ENCODE results near the gene RPS21. TPM values are rescaled to one million over a fixed set of nuclear protein-coding genes. Genes with fewer than 3 reads are reported as not detected.

Gene RPS21
- total and polyA plus RNA-seq, 2 of the 13 experiments (the other 11 are each of a cell fraction or from before 2014, with no cell fraction given), result 2,647 to 11,063 TPM

DNA sequence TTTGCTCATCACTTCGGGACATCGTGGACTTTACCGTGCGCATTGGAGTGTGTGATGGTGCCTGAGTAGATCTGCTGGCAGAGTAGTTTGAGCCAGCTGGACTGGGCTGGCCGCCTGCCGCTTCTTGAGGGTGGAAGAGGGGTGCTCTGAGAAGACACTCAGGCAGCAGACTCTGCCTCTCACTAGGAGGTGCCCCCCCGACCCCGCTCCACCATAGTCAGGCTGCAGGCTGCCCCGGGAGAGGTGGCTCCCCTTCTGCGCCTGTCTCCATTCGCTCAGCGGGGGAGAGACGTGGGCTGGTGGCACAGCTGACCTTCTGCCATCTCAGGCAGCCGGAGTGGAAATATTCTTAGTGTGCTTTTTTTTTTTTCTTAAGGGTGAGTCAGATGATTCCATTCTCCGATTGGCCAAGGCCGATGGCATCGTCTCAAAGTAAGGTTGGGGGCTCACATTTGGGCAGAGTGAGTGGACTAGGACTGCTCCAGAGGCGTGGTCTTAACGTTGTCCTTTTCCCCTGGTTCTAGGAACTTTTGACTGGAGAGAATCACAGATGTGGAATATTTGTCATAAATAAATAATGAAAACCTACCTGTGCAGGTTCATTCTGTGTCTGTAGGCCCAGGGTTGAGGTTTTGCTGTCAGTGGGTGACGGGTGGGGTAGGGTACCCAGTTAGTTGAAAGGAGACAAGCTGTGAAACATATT lies 1.2 kb downstream of the RPS21 start (continued):
- TF ChIP-seq, protein P1, sequence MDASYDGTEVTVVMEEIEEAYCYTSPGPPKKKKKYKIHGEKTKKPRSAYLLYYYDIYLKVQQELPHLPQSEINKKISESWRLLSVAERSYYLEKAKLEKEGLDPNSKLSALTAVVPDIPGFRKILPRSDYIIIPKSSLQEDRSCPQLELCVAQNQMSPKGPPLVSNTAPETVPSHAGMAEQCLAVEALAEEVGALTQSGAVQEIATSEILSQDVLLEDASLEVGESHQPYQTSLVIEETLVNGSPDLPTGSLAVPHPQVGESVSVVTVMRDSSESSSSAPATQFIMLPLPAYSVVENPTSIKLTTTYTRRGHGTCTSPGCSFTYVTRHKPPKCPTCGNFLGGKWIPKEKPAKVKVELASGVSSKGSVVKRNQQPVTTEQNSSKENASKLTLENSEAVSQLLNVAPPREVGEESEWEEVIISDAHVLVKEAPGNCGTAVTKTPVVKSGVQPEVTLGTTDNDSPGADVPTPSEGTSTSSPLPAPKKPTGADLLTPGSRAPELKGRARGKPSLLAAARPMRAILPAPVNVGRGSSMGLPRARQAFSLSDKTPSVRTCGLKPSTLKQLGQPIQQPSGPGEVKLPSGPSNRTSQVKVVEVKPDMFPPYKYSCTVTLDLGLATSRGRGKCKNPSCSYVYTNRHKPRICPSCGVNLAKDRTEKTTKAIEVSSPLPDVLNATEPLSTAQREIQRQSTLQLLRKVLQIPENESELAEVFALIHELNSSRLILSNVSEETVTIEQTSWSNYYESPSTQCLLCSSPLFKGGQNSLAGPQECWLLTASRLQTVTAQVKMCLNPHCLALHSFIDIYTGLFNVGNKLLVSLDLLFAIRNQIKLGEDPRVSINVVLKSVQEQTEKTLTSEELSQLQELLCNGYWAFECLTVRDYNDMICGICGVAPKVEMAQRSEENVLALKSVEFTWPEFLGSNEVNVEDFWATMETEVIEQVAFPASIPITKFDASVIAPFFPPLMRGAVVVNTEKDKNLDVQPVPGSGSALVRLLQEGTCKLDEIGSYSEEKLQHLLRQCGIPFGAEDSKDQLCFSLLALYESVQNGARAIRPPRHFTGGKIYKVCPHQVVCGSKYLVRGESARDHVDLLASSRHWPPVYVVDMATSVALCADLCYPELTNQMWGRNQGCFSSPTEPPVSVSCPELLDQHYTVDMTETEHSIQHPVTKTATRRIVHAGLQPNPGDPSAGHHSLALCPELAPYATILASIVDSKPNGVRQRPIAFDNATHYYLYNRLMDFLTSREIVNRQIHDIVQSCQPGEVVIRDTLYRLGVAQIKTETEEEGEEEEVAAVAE (CRISPR knock-in tag; IDR thresholded peaks at IDR 0.05; ENCODE audit: borderline replicate concordance), result no peak
- no peak for TF ChIP-seq ZFP62 (CRISPR knock-in tag; IDR thresholded peaks at IDR 0.05)
- 0 out of 2 replicates have a peak, but pooled peaks have one; percentile 36 for TF ChIP-seq ZMAT3 (CRISPR knock-in tag; conservative IDR thresholded peaks at IDR 0.05)
- TF ChIP-seq YEATS4 (CRISPR knock-in tag; IDR thresholded peaks at IDR 0.05; ENCODE audit: borderline replicate concordance), result no peak
- no peak for TF ChIP-seq KLF9 (CRISPR knock-in tag; IDR thresholded peaks at IDR 0.05; ENCODE audit: low read depth)
- TF ChIP-seq, protein P2, sequence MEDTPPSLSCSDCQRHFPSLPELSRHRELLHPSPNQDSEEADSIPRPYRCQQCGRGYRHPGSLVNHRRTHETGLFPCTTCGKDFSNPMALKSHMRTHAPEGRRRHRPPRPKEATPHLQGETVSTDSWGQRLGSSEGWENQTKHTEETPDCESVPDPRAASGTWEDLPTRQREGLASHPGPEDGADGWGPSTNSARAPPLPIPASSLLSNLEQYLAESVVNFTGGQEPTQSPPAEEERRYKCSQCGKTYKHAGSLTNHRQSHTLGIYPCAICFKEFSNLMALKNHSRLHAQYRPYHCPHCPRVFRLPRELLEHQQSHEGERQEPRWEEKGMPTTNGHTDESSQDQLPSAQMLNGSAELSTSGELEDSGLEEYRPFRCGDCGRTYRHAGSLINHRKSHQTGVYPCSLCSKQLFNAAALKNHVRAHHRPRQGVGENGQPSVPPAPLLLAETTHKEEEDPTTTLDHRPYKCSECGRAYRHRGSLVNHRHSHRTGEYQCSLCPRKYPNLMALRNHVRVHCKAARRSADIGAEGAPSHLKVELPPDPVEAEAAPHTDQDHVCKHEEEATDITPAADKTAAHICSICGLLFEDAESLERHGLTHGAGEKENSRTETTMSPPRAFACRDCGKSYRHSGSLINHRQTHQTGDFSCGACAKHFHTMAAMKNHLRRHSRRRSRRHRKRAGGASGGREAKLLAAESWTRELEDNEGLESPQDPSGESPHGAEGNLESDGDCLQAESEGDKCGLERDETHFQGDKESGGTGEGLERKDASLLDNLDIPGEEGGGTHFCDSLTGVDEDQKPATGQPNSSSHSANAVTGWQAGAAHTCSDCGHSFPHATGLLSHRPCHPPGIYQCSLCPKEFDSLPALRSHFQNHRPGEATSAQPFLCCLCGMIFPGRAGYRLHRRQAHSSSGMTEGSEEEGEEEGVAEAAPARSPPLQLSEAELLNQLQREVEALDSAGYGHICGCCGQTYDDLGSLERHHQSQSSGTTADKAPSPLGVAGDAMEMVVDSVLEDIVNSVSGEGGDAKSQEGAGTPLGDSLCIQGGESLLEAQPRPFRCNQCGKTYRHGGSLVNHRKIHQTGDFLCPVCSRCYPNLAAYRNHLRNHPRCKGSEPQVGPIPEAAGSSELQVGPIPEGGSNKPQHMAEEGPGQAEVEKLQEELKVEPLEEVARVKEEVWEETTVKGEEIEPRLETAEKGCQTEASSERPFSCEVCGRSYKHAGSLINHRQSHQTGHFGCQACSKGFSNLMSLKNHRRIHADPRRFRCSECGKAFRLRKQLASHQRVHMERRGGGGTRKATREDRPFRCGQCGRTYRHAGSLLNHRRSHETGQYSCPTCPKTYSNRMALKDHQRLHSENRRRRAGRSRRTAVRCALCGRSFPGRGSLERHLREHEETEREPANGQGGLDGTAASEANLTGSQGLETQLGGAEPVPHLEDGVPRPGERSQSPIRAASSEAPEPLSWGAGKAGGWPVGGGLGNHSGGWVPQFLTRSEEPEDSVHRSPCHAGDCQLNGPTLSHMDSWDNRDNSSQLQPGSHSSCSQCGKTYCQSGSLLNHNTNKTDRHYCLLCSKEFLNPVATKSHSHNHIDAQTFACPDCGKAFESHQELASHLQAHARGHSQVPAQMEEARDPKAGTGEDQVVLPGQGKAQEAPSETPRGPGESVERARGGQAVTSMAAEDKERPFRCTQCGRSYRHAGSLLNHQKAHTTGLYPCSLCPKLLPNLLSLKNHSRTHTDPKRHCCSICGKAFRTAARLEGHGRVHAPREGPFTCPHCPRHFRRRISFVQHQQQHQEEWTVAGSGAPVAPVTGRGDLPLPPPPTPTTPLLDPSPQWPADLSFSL (CRISPR knock-in tag; IDR thresholded peaks at IDR 0.05), result no peak
- TF ChIP-seq HNF4G (IDR thresholded peaks at IDR 0.05; ENCODE audit: borderline replicate concordance, low read depth, low read length), result no peak
- 0 out of 2 replicates have a peak, but pooled peaks have one; percentile 8 for TF ChIP-seq HNF4G (CRISPR knock-in tag; IDR thresholded peaks at IDR 0.05; ENCODE audit: borderline replicate concordance, low read depth)
- TF ChIP-seq TEAD3 (CRISPR knock-in tag; optimal IDR thresholded peaks at IDR 0.05; ENCODE audit: borderline replicate concordance), result peak; percentile 29
- TF ChIP-seq ZNF530 (CRISPR knock-in tag; IDR thresholded peaks at IDR 0.05; ENCODE audit: low read depth), result no peak
- no peak for TF ChIP-seq ZNF431 (CRISPR knock-in tag; IDR thresholded peaks at IDR 0.05; ENCODE audit: borderline replicate concordance, low read depth)
- TF ChIP-seq ZNF589 (CRISPR knock-in tag; conservative IDR thresholded peaks at IDR 0.05), result no peak
- TF ChIP-seq CENPX (CRISPR knock-in tag; IDR thresholded peaks at IDR 0.05), result no peak
- TF ChIP-seq WIZ (CRISPR knock-in tag; IDR thresholded peaks at IDR 0.05), result no peak

Measured in HepG2 (cell line).